Ascending aorta (tissue), 2 donors: ENCODE measurements around the gene KRTAP10-7. TPM values are rescaled to one million over a fixed set of nuclear protein-coding genes. Genes with fewer than 3 reads are reported as not detected.

Experiments
- DNase-seq, 2 donors: peaks; one replicate each; pipeline ENCODE4 v3.0.0-alpha.2; 2019; ENCODE audit warnings: low spot score in 2 of 2
- H3K27ac ChIP-seq, 2 donors: fragments of 200-600 bp; sonication (generic); one replicate each; pipeline ENCODE4 v1.5.1; 2016 to 2017; ENCODE audit warnings: mild to moderate bottlenecking in 1 of 2
- H3K27me3 ChIP-seq: fragments of 200-600 bp; sonication (generic); one replicate; pipeline ENCODE4 v1.5.1; 2017
- H3K36me3 ChIP-seq, 2 donors: fragments of 200-600 bp; sonication (generic); one replicate each; pipeline ENCODE4 v1.5.1; 2016
- H3K4me1 ChIP-seq, 2 donors: fragments of 200-600 bp; sonication (generic); one replicate each; pipeline ENCODE4 v1.5.1; 2016 to 2017; ENCODE audit warnings: mild to moderate bottlenecking in 1 of 2
- H3K4me3 ChIP-seq, 2 donors: fragments of 200-600 bp; sonication (generic); one replicate each; pipeline ENCODE4 v1.5.1; 2016 to 2017; ENCODE audit warnings: mild to moderate bottlenecking in 1 of 2
- H3K9me3 ChIP-seq, 2 donors: fragments of 200-600 bp; sonication (generic); one replicate each; pipeline ENCODE4 v1.5.1; 2016
- CTCF ChIP-seq, 3 experiments: fragments of 200-600 bp in 2 of 3; fragments of 450-650 bp in 1 of 3; sonication (generic) in 2 of 3; IDR thresholded peaks; one replicate each; pipeline ENCODE4 v1.5.1; 2016 to 2019; ENCODE audit warnings: antibody characterized with exemption in 3 of 3, mild to moderate bottlenecking in 1 of 3, moderate library complexity in 1 of 3
- intact Hi-C: fragments of 100-400 bp; cut with DNase I; formaldehyde crosslinking; loops from one replicate; pipeline ENCODE4 v1.15.1; 2023
- total RNA-seq: library from RNA; depleted of rRNA; stranded (reverse); fragments of >200 nt; gene quantifications from one replicate; pipeline ENCODE4 v1.1.0, GENCODE V29; 2016

KRTAP10-7 gene
- total RNA-seq, 1 donor from 2014 or later, result not detected

GRCh38 chr21:44564886-44565598 is 35.4 kb upstream of the KRTAP10-7 start:
- Histone ChIP-seq H3K4me1 (no peaks in the 10 kb centered on the region), H3K4me3 (no peak overlapping the region), H3K27me3 (no peaks in the 10 kb centered on the region), H3K27ac (no peak overlapping the region), H3K36me3 (no peaks in the 10 kb centered on the region), H3K9me3 (peaks cover 0 to 12% of the 10 kb centered on the region in 2 donors)
- TF ChIP-seq CTCF (IDR thresholded peaks at IDR 0.05), result no peak
- no peak for DNase-seq
- intact Hi-C loops, result no loop called here

- H3K4me1 ChIP-seq, result no peaks in the 10 kb centered on the region
- H3K27ac ChIP-seq, result no peak overlapping the region
- DNase-seq, result no peak
- intact Hi-C loops, result no loop called here
- no peaks in the 10 kb centered on the region for H3K36me3 ChIP-seq
- H3K27me3 ChIP-seq, result no peaks in the 10 kb centered on the region
- no peak overlapping the region for H3K4me3 ChIP-seq
- H3K9me3 ChIP-seq, result peaks cover 0 to 12% of the 10 kb centered on the region in 2 donors
- no peak for TF ChIP-seq CTCF (IDR thresholded peaks at IDR 0.05)
These were observed 34.0 kb upstream of the KRTAP10-7 start for GRCh38 chr21:44566403-44566802.

- TF ChIP-seq CTCF (IDR thresholded peaks at IDR 0.05), result no peak
- no peak overlapping the region for H3K27ac ChIP-seq
- H3K36me3 ChIP-seq, result no peaks in the 10 kb centered on the region
- no peak overlapping the region for H3K4me3 ChIP-seq
- H3K4me1 ChIP-seq, result no peaks in the 10 kb centered on the region
- intact Hi-C loops, result no loop called here
- H3K9me3 ChIP-seq, result peaks cover 0 to 5% of the 10 kb centered on the region in 2 donors
- DNase-seq, result no peak
- no peaks in the 10 kb centered on the region for H3K27me3 ChIP-seq
These were observed 32.8 kb upstream of the KRTAP10-7 start for GRCh38 chr21:44567481-44568171.

GRCh38 chr21:44568261-44568660 is 32.1 kb upstream of the KRTAP10-7 start:
- H3K27me3 ChIP-seq, result no peaks in the 10 kb centered on the region
- no peaks in the 10 kb centered on the region for H3K9me3 ChIP-seq
- H3K4me3 ChIP-seq, result no peak overlapping the region
- TF ChIP-seq CTCF (IDR thresholded peaks at IDR 0.05), result no peak
- DNase-seq, result no peak
- intact Hi-C loops, result no loop called here
- H3K27ac ChIP-seq, result no peak overlapping the region
- no peaks in the 10 kb centered on the region for H3K4me1 ChIP-seq
- H3K36me3 ChIP-seq, result no peaks in the 10 kb centered on the region

GRCh38 chr21:44568667-44569556 is 31.5 kb upstream of the KRTAP10-7 start:
- no peaks in the 10 kb centered on the region for H3K27me3 ChIP-seq
- no peak overlapping the region for H3K27ac ChIP-seq
- DNase-seq, result no peak
- H3K4me1 ChIP-seq, result no peaks in the 10 kb centered on the region
- intact Hi-C loops, result no loop called here
- no peaks in the 10 kb centered on the region for H3K9me3 ChIP-seq
- no peaks in the 10 kb centered on the region for H3K36me3 ChIP-seq
- H3K4me3 ChIP-seq, result no peak overlapping the region
- no peak for TF ChIP-seq CTCF (IDR thresholded peaks at IDR 0.05)
